GM12878 (cell line): ENCODE data around the gene SKOR2. TPM values are rescaled to one million over a fixed set of nuclear protein-coding genes. Genes with fewer than 3 reads are reported as not detected.

Source experiments
- BCL3 ChIP-seq: IDR thresholded peaks from 2 replicates; pipeline ENCODE4 v1.6.1; 2011; ENCODE audit warnings: borderline replicate concordance, low read depth, mild to moderate bottlenecking, moderate library complexity, low read length; ENCODE audit not compliant: insufficient read depth, poor library complexity, severe bottlenecking
- CHD2 ChIP-seq: IDR thresholded peaks from 2 replicates; pipeline ENCODE4 v1.6.1; 2011; ENCODE audit warnings: low read depth, low read length, improper control_type of control experiment, borderline replicate concordance
- DPF2 ChIP-seq: fragments of 450-650 bp; IDR thresholded peaks from 2 replicates; pipeline ENCODE4 v1.6.1; 2017; ENCODE audit warnings: mild to moderate bottlenecking
- E4F1 ChIP-seq: fragments of 450-650 bp; IDR thresholded peaks from 2 replicates; pipeline ENCODE4 v1.6.1; 2018; ENCODE audit warnings: borderline replicate concordance, mild to moderate bottlenecking; ENCODE audit not compliant: partially characterized antibody
- EZH2 ChIP-seq: IDR thresholded peaks from 2 replicates; pipeline ENCODE4 v1.6.1; 2012; ENCODE audit warnings: low read depth, mild to moderate bottlenecking, control low read depth, inconsistent platforms, low read length, borderline replicate concordance; ENCODE audit not compliant: control insufficient read depth
- FOS ChIP-seq: IDR thresholded peaks from 3 replicates; pipeline ENCODE4 v1.6.1; 2011; ENCODE audit warnings: borderline replicate concordance; ENCODE audit not compliant: insufficient read length; ENCODE audit errors: extremely low read depth
- FOXK2 ChIP-seq: fragments of 450-650 bp; IDR thresholded peaks from 2 replicates; pipeline ENCODE4 v1.6.1; 2017; ENCODE audit warnings: mild to moderate bottlenecking, moderate library complexity
- FOXM1 ChIP-seq: IDR thresholded peaks from 2 replicates; pipeline ENCODE4 v1.6.1; 2012; ENCODE audit warnings: low read depth, mild to moderate bottlenecking, inconsistent platforms, low read length, moderate library complexity
- HDAC2 ChIP-seq: fragments of 200-600 bp; sonication (generic); IDR thresholded peaks from 2 replicates; pipeline ENCODE4 v1.6.1; 2017
- HDAC6 ChIP-seq: fragments of 200-600 bp; sonication (generic); IDR thresholded peaks from one replicate; pipeline ENCODE4 v1.8.0; 2017; ENCODE audit warnings: antibody characterized with exemption; ENCODE audit not compliant: unreplicated experiment
- IRF4 ChIP-seq: IDR thresholded peaks from 2 replicates; pipeline ENCODE4 v1.6.1; 2011; ENCODE audit warnings: low read depth, low read length
- JUND ChIP-seq: IDR thresholded peaks from 2 replicates; pipeline ENCODE4 v1.6.1; 2012; ENCODE audit warnings: low read depth, mild to moderate bottlenecking, low read length, improper control_type of control experiment, moderate library complexity
- MEF2A ChIP-seq: IDR thresholded peaks from 2 replicates; pipeline ENCODE4 v1.6.1; 2011; ENCODE audit warnings: low read depth, mild to moderate bottlenecking, low read length, moderate library complexity; ENCODE audit not compliant: insufficient read depth
- PAX8 ChIP-seq: fragments of 450-650 bp; IDR thresholded peaks from 2 replicates; pipeline ENCODE4 v1.6.1; 2017; ENCODE audit warnings: mild to moderate bottlenecking, moderate library complexity
- POU2F2 ChIP-seq: IDR thresholded peaks from 3 replicates; pipeline ENCODE4 v1.6.1; 2011; ENCODE audit warnings: low read depth, mild to moderate bottlenecking, low read length, borderline replicate concordance
- SMAD5 ChIP-seq: IDR thresholded peaks from 2 replicates; pipeline ENCODE4 v1.6.1; 2016; ENCODE audit warnings: antibody characterized with exemption, low read depth
- TBL1XR1 ChIP-seq: IDR thresholded peaks from 2 replicates; pipeline ENCODE4 v1.6.1; 2012; ENCODE audit warnings: low read depth, low read length, improper control_type of control experiment
- ZBTB4 ChIP-seq: fragments of 450-650 bp; formaldehyde crosslinking; IDR thresholded peaks from 2 replicates; pipeline ENCODE4 v1.4.0; 2022; ENCODE audit warnings: mild to moderate bottlenecking, moderate library complexity
- ZNF274 ChIP-seq: IDR thresholded peaks from one replicate; pipeline ENCODE4 v1.8.0; 2011; ENCODE audit not compliant: insufficient read length, insufficient read depth
- polyA plus RNA-seq, 11 experiments: library from polyadenylated mRNA; depleted of rRNA in 4 of 11; unstranded in 6 of 11; stranded (reverse) in 5 of 11; fragments of >200 nt; fragmentation: Nextera tagmentation in 4 of 11; fragmentation: Illumina TruSeq in 1 of 11; extraction: Ambion mirVana in 4 of 11; extraction: Trizol in 1 of 11; gene quantifications; 1 replicate in 1 of 11; 2 replicates in 10 of 11; pipeline versions ENCODE4 v1.2.1 to v1.2.3, GENCODE V29; 2011 to 2016; ENCODE audit warnings: inconsistent platforms in 2 of 11, missing spikeins in 2 of 11, low read depth in 1 of 11
- total RNA-seq, 4 experiments: library from RNA; depleted of rRNA in 3 of 4; stranded (reverse); fragments of >200 nt in 3 of 4; fragmentation: Illumina TruSeq in 1 of 4; extraction: Trizol in 1 of 4; gene quantifications; 2 replicates each; pipeline versions ENCODE4 v1.2.1 to v1.2.3, GENCODE V29; 2013 to 2021
- TF ChIP-seq, protein P1 (sequence below): fragments of 450-650 bp; IDR thresholded peaks from 2 replicates; pipeline ENCODE4 v1.6.1; 2016; ENCODE audit warnings: mild to moderate bottlenecking
- TF ChIP-seq, protein P2 (sequence below): IDR thresholded peaks from 2 replicates; pipeline ENCODE4 v1.6.1; 2011; ENCODE audit warnings: borderline replicate concordance, low read depth, mild to moderate bottlenecking, moderate library complexity, mixed read lengths, low read length; ENCODE audit not compliant: insufficient read depth; ENCODE audit errors: extremely low read length

Gene SKOR2
- total and polyA plus RNA-seq, 10 of the 15 experiments (the other 5 are each of a cell fraction or from before 2014, with no cell fraction given) = not detected

DNA sequence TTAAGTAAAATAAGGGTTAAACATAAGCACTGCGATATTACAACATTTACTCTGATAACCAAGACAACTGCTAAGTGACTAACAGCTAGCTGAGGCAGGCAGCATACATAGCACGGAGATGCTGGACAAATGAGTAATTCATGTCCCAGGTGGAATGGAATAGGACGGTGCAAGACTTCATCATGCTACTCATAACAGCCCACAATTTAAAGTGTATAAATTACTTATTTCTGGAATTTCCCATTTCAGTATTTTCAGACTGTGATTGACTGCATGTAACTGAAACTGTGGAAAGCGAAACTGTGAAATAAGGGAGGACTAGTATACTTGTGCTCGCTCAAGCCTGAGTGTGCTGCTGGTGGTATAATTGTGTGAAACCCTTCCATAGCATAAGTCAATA lies 88.2 kb downstream of the SKOR2 start (continued):
- TF ChIP-seq ZBTB4 (no peak), ZNF274 (no peak), FOS (no peak), MEF2A (no peak), BCL3 (no peak), CHD2 (no peak), DPF2 (peak; percentile 51; the same call in 1 of the 2 replicates), E4F1 (no peak), TBL1XR1 (no peak), FOXM1 (no peak; the same call in 1 of the 2 replicates), JUND (no peak), HDAC6 (no peak), FOXK2 (no peak), EZH2 (no peak), HDAC2 (no peak), IRF4 (peak; percentile 54; the same call in 1 of the 2 replicates), SMAD5 (no peak), PAX8 (no peak), POU2F2 (peak; percentile 23; the same call in 1 of the 3 replicates)
- TF ChIP-seq, protein P1, sequence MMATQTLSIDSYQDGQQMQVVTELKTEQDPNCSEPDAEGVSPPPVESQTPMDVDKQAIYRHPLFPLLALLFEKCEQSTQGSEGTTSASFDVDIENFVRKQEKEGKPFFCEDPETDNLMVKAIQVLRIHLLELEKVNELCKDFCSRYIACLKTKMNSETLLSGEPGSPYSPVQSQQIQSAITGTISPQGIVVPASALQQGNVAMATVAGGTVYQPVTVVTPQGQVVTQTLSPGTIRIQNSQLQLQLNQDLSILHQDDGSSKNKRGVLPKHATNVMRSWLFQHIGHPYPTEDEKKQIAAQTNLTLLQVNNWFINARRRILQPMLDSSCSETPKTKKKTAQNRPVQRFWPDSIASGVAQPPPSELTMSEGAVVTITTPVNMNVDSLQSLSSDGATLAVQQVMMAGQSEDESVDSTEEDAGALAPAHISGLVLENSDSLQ = peak; percentile 94
- TF ChIP-seq, protein P2, sequence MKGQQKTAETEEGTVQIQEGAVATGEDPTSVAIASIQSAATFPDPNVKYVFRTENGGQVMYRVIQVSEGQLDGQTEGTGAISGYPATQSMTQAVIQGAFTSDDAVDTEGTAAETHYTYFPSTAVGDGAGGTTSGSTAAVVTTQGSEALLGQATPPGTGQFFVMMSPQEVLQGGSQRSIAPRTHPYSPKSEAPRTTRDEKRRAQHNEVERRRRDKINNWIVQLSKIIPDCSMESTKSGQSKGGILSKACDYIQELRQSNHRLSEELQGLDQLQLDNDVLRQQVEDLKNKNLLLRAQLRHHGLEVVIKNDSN = no peak
